Measurements from ENCODE around the gene POLD2. TPM values are rescaled to one million over a fixed set of nuclear protein-coding genes. Genes with fewer than 3 reads are reported as not detected.

The POLD2 gene
- total RNA-seq, 4 donors from 2014 or later: 33.9 to 87.9 (median 71.0) TPM

DNA sequence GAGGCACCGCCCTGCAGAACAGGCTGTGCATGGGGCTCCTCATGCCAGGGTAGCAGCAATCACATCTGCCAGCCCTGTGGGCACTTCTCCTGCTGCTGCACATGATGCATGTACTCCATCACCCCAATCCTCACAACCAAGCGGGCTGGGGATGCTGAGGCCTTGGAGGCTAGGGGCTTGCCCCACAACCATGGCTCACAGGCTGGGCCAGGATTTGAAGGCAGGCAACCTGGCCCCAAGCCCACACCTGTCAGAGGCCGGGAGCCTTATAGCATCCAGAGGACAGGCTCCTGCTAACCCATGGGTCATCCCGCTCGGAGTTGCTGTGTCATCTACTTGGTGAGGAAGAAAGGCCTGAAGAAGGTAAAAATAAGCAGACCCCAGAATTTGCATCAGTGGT, 43.2 kb downstream of the POLD2 start:
- no peak for DNase-seq (ENCODE audit: low spot score in 2 of 2)
- Histone ChIP-seq H3K4me3 (no peak overlapping the region), H3K27me3 (no peaks in the 10 kb centered on the region), H3K4me1 (peaks cover 0 to 33% (median 5%) of the 10 kb centered on the region in 4 donors), H3K27ac (no peak overlapping the region), H3K36me3 (peaks cover 0 to 57% (median 17%) of the 10 kb centered on the region in 3 donors), H3K9me3 (no peaks in the 10 kb centered on the region)
- WGBS, 2 donors: 86 to 91% methylated on average over 5 of the region's 5 CpGs
- no peak for TF ChIP-seq EP300 (IDR thresholded peaks at IDR 0.05)
- TF ChIP-seq POLR2A (IDR thresholded peaks at IDR 0.05): no peak

DNA sequence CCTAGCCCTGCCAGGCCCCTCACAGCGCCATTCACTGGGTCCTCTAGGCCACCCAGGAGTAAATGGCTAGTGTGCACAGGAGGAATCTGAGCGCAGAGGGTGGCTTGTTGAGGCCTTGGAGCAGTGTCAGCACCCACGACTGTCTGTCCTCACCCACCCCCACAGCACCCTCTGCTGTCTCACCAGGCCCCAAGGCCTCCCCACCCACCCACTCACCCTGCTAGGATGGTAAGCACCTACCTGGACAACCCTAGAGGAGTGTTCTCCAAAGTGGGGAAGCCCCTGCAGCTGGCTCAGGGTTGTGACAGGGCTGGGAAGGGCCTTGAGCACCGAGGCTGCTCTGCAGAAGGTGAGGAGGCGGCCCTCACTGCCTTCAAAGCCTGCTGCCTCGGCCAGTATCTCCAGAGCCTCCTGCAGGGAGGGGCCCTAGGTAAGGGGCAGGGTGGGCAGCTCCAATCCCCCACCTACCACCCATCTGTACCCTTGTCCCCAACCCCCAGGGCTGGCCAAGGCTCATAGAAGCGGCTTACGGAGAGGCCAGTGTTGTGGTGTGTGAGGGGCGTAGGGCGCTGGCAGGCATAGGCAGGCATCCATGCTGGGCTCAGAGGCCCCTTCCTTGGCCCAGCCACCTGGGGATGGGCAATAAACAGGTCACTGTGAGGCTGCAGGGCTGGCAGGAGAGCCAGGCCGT, 43.9 kb downstream of the POLD2 start:
- H3K4me3 ChIP-seq: no peak overlapping the region
- DNase-seq (ENCODE audit: low spot score in 2 of 2): no peak
- no peaks in the 10 kb centered on the region for H3K9me3 ChIP-seq
- no peaks in the 10 kb centered on the region for H3K27me3 ChIP-seq
- no peak overlapping the region for H3K27ac ChIP-seq
- 81 to 89% methylated on average over 7 to 9 of the region's 11 CpGs for WGBS, 2 donors
- TF ChIP-seq POLR2A (IDR thresholded peaks at IDR 0.05) (no peak), EP300 (IDR thresholded peaks at IDR 0.05) (no peak)
- TF ChIP-seq, protein P1, sequence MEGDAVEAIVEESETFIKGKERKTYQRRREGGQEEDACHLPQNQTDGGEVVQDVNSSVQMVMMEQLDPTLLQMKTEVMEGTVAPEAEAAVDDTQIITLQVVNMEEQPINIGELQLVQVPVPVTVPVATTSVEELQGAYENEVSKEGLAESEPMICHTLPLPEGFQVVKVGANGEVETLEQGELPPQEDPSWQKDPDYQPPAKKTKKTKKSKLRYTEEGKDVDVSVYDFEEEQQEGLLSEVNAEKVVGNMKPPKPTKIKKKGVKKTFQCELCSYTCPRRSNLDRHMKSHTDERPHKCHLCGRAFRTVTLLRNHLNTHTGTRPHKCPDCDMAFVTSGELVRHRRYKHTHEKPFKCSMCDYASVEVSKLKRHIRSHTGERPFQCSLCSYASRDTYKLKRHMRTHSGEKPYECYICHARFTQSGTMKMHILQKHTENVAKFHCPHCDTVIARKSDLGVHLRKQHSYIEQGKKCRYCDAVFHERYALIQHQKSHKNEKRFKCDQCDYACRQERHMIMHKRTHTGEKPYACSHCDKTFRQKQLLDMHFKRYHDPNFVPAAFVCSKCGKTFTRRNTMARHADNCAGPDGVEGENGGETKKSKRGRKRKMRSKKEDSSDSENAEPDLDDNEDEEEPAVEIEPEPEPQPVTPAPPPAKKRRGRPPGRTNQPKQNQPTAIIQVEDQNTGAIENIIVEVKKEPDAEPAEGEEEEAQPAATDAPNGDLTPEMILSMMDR (IDR thresholded peaks at IDR 0.05): no peak
- H3K36me3 ChIP-seq: peaks cover 0 to 64% (median 17%) of the 10 kb centered on the region in 3 donors
- peaks cover 0 to 31% (median 5%) of the 10 kb centered on the region in 4 donors for H3K4me1 ChIP-seq

DNA sequence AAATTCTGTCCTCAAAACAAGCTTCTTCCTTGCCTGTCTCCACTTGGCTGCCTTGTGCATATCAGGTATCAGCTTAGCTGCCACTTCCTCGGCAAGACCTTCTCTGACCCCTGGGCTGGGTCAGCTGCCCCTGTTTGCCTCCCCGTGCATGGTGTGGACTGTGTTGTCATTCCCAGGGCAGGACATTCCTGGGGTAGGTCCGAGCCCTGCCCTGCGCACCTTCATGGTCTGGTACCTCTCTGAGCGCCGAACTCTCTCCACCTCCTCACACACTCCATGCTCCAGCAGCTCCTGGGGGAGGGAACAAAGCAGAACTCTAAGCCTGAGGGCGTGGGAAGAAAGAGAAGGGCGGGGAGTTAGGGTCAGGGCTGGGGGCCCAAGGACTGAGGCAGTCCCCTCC, 44.8 kb downstream of the POLD2 start:
- Histone ChIP-seq H3K27ac (peak overlapping the region in 1 of 4 donors; percentile 21), H3K27me3 (no peaks in the 10 kb centered on the region), H3K4me3 (no peak overlapping the region), H3K4me1 (peaks cover 0 to 31% (median 6%) of the 10 kb centered on the region in 4 donors), H3K9me3 (no peaks in the 10 kb centered on the region), H3K36me3 (peaks cover 0 to 73% (median 17%) of the 10 kb centered on the region in 3 donors)
- TF ChIP-seq, protein P1 (IDR thresholded peaks at IDR 0.05): no peak
- no peak for TF ChIP-seq POLR2A (IDR thresholded peaks at IDR 0.05)
- TF ChIP-seq EP300 (IDR thresholded peaks at IDR 0.05): no peak
- 76 to 83% methylated on average over 7 to 8 of the region's 8 CpGs for WGBS, 2 donors
- no peak for DNase-seq (ENCODE audit: low spot score in 2 of 2)

DNA sequence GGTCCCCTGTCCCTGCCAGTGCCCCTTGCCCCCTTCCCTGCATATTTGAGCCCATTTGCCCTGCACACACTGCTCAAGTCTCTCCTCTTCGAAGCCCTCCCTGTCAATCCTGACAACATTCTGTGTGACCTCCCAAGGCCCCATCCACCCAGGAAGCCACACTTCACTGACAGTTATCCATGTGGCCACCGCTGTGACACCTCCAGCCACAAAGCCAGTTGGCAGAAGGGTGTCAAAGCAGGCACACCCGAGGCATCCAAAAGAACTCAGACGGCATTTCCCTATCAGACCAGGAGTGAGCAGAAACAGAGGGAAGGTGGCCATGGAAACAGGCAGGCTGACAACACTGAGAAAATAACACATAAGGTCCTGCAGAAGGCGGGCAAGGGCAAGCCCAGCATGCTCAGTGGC, 45.7 kb downstream of the POLD2 start:
- 72 to 90% methylated on average over 5 of the region's 5 CpGs for WGBS, 2 donors
- no peaks in the 10 kb centered on the region for H3K27me3 ChIP-seq
- peaks cover 0 to 82% (median 17%) of the 10 kb centered on the region in 3 donors for H3K36me3 ChIP-seq
- no peak overlapping the region for H3K27ac ChIP-seq
- H3K9me3 ChIP-seq: no peaks in the 10 kb centered on the region
- no peak overlapping the region for H3K4me3 ChIP-seq
- peaks cover 0 to 36% (median 8%) of the 10 kb centered on the region in 4 donors for H3K4me1 ChIP-seq
- DNase-seq (ENCODE audit: low spot score in 2 of 2): no peak
- TF ChIP-seq, protein P1 (IDR thresholded peaks at IDR 0.05): no peak
- no peak for TF ChIP-seq EP300 (IDR thresholded peaks at IDR 0.05)
- TF ChIP-seq POLR2A (IDR thresholded peaks at IDR 0.05): no peak

DNA sequence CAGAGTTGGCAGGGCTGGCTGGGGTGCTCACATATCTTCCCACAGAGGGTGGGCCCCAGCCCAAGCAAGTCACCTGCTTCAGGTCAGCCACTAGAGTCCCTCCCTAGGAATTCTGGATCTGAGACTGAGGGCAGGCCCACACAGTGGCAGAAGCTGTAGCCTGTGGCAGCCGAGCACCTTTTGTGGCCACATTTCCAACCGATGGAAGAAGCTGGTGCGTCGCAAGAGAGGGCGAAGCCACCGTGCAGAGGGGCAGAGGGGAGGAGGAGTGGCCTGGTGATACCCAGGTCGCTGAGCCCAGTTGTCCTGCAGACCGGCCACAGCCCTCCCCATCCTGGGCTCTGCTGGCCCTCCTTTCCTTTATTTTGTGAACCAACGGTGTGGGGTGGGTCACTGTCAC, 46.3 kb downstream of the POLD2 start:
- TF ChIP-seq, protein P1 (IDR thresholded peaks at IDR 0.05): no peak
- TF ChIP-seq POLR2A (IDR thresholded peaks at IDR 0.05): no peak
- no peak for TF ChIP-seq EP300 (IDR thresholded peaks at IDR 0.05)
- Histone ChIP-seq H3K4me3 (no peak overlapping the region), H3K9me3 (no peaks in the 10 kb centered on the region), H3K4me1 (peaks cover 0 to 42% (median 11%) of the 10 kb centered on the region in 4 donors), H3K36me3 (peaks cover 0 to 84% (median 17%) of the 10 kb centered on the region in 3 donors), H3K27me3 (no peaks in the 10 kb centered on the region), H3K27ac (no peak overlapping the region)
- 84 to 90% methylated on average over 9 of the region's 9 CpGs for WGBS, 2 donors
- no peak for DNase-seq (ENCODE audit: low spot score in 2 of 2)
